Measurements from ENCODE around the gene NMT1. TPM values are rescaled to one million over a fixed set of nuclear protein-coding genes. Genes with fewer than 3 reads are reported as not detected.

The NMT1 gene
- total and polyA plus RNA-seq, 2 experiments from 2014 or later = 95.6 to 298 TPM

DNA sequence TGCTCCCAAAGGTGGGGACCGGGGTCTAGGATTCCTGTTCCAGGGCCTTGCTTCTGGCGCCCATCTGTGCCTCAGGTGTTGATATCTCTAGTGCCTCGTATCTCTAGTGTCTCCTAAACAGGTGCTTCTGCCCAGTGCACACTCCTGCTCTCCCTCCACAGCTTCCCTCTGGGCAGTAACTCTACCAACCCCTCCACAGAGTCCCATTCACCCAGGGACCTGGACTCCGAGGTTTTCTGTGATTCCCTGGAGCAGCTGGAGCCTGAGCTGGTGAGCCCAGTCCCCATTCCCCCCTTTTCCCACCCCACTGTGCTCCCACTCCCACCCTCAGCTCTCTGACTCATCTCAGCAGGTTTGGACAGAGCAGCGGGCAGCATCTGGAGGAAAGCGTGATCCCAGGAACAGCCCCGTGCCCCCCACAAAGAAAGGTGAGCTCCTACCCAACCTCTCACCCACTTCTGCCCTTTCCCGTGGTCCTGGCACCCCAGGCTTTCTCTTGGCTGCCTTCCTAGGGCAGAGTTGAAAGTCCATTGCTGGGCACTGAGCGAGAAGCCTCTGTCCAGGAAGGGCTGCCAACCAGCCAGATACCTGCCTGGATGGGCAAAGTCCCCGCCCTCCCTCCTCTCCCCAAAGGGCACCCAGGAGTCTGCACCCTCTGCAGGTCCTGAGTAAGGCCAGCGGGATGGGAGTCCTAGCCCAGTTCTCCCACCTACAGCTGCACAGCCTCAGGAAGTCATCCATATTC is 76.6 kb downstream of the NMT1 start:
- H3K79me2 ChIP-seq (replicated peaks; ENCODE audit: insufficient read depth) = no peaks in the 10 kb centered on the region
- Mint-ChIP-seq H3K9me3 (no peaks in the 10 kb centered on the region), H3K36me3 (ENCODE audit: low read depth) (peaks cover 5% of the 10 kb centered on the region; the same call in 1 of the 3 replicates), H3K27me3 (ENCODE audit: insufficient read depth, low read depth, poor library complexity) (peaks cover 11% of the 10 kb centered on the region), H3K4me1 (peaks cover 7% of the 10 kb centered on the region), H3K4me3 (no peak overlapping the region), H3K27ac (no peak overlapping the region)
- H4K20me1 ChIP-seq (replicated peaks; ENCODE audit: insufficient read depth) = no peaks in the 10 kb centered on the region
- ATAC-seq (no peak), DNase-seq (ENCODE audit: low spot score) (no peak)
- no peak overlapping the region for H2AFZ ChIP-seq
- H3K4me3 ChIP-seq = no peak overlapping the region
- no peak overlapping the region for H3K4me2 ChIP-seq
- H3K4me1 ChIP-seq (ENCODE audit: insufficient read depth) = peaks cover 3% of the 10 kb centered on the region; the same call in 1 of the 2 replicates
- H3K36me3 ChIP-seq (ENCODE audit: insufficient read depth) = no peaks in the 10 kb centered on the region
- no peak overlapping the region for H3K27ac ChIP-seq (ENCODE audit: low read depth)
- no peaks in the 10 kb centered on the region for H3K27me3 ChIP-seq (ENCODE audit: insufficient read depth)
- H3K9me2 ChIP-seq (ENCODE audit: insufficient read depth) = no peaks in the 10 kb centered on the region
- TF ChIP-seq POLR2AphosphoS5 (IDR thresholded peaks at IDR 0.05; ENCODE audit: low read depth) = no peak
- TF ChIP-seq, protein P1, sequence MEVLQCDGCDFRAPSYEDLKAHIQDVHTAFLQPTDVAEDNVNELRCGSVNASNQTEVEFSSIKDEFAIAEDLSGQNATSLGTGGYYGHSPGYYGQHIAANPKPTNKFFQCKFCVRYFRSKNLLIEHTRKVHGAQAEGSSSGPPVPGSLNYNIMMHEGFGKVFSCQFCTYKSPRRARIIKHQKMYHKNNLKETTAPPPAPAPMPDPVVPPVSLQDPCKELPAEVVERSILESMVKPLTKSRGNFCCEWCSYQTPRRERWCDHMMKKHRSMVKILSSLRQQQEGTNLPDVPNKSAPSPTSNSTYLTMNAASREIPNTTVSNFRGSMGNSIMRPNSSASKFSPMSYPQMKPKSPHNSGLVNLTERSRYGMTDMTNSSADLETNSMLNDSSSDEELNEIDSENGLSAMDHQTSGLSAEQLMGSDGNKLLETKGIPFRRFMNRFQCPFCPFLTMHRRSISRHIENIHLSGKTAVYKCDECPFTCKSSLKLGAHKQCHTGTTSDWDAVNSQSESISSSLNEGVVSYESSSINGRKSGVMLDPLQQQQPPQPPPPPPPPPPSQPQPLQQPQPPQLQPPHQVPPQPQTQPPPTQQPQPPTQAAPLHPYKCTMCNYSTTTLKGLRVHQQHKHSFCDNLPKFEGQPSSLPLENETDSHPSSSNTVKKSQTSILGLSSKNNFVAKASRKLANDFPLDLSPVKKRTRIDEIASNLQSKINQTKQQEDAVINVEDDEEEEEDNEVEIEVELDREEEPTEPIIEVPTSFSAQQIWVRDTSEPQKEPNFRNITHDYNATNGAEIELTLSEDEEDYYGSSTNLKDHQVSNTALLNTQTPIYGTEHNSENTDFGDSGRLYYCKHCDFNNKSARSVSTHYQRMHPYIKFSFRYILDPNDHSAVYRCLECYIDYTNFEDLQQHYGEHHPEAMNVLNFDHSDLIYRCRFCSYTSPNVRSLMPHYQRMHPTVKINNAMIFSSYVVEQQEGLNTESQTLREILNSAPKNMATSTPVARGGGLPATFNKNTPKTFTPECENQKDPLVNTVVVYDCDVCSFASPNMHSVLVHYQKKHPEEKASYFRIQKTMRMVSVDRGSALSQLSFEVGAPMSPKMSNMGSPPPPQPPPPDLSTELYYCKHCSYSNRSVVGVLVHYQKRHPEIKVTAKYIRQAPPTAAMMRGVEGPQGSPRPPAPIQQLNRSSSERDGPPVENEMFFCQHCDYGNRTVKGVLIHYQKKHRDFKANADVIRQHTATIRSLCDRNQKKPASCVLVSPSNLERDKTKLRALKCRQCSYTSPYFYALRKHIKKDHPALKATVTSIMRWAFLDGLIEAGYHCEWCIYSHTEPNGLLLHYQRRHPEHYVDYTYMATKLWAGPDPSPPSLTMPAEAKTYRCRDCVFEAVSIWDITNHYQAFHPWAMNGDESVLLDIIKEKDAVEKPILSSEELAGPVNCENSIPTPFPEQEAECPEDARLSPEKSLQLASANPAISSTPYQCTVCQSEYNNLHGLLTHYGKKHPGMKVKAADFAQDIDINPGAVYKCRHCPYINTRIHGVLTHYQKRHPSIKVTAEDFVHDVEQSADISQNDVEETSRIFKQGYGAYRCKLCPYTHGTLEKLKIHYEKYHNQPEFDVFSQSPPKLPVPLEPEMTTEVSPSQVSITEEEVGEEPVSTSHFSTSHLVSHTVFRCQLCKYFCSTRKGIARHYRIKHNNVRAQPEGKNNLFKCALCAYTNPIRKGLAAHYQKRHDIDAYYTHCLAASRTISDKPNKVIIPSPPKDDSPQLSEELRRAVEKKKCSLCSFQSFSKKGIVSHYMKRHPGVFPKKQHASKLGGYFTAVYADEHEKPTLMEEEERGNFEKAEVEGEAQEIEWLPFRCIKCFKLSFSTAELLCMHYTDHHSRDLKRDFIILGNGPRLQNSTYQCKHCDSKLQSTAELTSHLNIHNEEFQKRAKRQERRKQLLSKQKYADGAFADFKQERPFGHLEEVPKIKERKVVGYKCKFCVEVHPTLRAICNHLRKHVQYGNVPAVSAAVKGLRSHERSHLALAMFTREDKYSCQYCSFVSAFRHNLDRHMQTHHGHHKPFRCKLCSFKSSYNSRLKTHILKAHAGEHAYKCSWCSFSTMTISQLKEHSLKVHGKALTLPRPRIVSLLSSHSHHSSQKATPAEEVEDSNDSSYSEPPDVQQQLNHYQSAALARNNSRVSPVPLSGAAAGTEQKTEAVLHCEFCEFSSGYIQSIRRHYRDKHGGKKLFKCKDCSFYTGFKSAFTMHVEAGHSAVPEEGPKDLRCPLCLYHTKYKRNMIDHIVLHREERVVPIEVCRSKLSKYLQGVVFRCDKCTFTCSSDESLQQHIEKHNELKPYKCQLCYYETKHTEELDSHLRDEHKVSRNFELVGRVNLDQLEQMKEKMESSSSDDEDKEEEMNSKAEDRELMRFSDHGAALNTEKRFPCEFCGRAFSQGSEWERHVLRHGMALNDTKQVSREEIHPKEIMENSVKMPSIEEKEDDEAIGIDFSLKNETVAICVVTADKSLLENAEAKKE (CRISPR knock-in tag; IDR thresholded peaks at IDR 0.05) = no peak
- TF ChIP-seq, protein P2, sequence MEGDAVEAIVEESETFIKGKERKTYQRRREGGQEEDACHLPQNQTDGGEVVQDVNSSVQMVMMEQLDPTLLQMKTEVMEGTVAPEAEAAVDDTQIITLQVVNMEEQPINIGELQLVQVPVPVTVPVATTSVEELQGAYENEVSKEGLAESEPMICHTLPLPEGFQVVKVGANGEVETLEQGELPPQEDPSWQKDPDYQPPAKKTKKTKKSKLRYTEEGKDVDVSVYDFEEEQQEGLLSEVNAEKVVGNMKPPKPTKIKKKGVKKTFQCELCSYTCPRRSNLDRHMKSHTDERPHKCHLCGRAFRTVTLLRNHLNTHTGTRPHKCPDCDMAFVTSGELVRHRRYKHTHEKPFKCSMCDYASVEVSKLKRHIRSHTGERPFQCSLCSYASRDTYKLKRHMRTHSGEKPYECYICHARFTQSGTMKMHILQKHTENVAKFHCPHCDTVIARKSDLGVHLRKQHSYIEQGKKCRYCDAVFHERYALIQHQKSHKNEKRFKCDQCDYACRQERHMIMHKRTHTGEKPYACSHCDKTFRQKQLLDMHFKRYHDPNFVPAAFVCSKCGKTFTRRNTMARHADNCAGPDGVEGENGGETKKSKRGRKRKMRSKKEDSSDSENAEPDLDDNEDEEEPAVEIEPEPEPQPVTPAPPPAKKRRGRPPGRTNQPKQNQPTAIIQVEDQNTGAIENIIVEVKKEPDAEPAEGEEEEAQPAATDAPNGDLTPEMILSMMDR (conservative IDR thresholded peaks at IDR 0.05; ENCODE audit: low read depth in 2 of 2) = no peak
- no peak for TF ChIP-seq EZH2phosphoT487 (IDR thresholded peaks at IDR 0.05; ENCODE audit: unreplicated experiment)
- TF ChIP-seq, protein P3, sequence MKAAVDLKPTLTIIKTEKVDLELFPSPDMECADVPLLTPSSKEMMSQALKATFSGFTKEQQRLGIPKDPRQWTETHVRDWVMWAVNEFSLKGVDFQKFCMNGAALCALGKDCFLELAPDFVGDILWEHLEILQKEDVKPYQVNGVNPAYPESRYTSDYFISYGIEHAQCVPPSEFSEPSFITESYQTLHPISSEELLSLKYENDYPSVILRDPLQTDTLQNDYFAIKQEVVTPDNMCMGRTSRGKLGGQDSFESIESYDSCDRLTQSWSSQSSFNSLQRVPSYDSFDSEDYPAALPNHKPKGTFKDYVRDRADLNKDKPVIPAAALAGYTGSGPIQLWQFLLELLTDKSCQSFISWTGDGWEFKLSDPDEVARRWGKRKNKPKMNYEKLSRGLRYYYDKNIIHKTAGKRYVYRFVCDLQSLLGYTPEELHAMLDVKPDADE (IDR thresholded peaks at IDR 0.05) = no peak
- TF ChIP-seq JUNB (IDR thresholded peaks at IDR 0.05; ENCODE audit: unreplicated experiment) = no peak
- no peak for TF ChIP-seq CREB1 (CRISPR knock-in tag; IDR thresholded peaks at IDR 0.05; ENCODE audit: low read depth)
- no peak for TF ChIP-seq NANOG (IDR thresholded peaks at IDR 0.05; ENCODE audit: borderline replicate concordance)
- TF ChIP-seq ZNF331 (CRISPR knock-in tag; IDR thresholded peaks at IDR 0.05; ENCODE audit: low read depth) = no peak
- TF ChIP-seq EZH2 (IDR thresholded peaks at IDR 0.05; ENCODE audit: low read depth, unreplicated experiment) = no peak
- TF ChIP-seq, protein P4, sequence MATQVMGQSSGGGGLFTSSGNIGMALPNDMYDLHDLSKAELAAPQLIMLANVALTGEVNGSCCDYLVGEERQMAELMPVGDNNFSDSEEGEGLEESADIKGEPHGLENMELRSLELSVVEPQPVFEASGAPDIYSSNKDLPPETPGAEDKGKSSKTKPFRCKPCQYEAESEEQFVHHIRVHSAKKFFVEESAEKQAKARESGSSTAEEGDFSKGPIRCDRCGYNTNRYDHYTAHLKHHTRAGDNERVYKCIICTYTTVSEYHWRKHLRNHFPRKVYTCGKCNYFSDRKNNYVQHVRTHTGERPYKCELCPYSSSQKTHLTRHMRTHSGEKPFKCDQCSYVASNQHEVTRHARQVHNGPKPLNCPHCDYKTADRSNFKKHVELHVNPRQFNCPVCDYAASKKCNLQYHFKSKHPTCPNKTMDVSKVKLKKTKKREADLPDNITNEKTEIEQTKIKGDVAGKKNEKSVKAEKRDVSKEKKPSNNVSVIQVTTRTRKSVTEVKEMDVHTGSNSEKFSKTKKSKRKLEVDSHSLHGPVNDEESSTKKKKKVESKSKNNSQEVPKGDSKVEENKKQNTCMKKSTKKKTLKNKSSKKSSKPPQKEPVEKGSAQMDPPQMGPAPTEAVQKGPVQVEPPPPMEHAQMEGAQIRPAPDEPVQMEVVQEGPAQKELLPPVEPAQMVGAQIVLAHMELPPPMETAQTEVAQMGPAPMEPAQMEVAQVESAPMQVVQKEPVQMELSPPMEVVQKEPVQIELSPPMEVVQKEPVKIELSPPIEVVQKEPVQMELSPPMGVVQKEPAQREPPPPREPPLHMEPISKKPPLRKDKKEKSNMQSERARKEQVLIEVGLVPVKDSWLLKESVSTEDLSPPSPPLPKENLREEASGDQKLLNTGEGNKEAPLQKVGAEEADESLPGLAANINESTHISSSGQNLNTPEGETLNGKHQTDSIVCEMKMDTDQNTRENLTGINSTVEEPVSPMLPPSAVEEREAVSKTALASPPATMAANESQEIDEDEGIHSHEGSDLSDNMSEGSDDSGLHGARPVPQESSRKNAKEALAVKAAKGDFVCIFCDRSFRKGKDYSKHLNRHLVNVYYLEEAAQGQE (IDR thresholded peaks at IDR 0.05; ENCODE audit: unreplicated experiment) = no peak
- no peak for TF ChIP-seq STAT1 (IDR thresholded peaks at IDR 0.05; ENCODE audit: unreplicated experiment)
- TF ChIP-seq ZNF114 (CRISPR knock-in tag; IDR thresholded peaks at IDR 0.05) = no peak
- peaks cover 9% of the 10 kb centered on the region; the same call in 1 of the 2 replicates for H3F3A ChIP-seq (replicated peaks; ENCODE audit: low read depth)
